Activated CD4-positive, alpha-beta T cell treated with anti-CD3 and anti-CD28 coated beads for 1 hour (primary cell): ENCODE data around the gene RABL6.
A peak's percentile ranks its signal among the peaks of the same experiment; 100 is the strongest.
"Not testable (repeated sequence)": the region's sequence is repeated elsewhere in the genome, so short reads cannot be mapped to it uniquely, and the experiment has no call there.

ENCODE experiments used
- DNase-seq: peaks from one replicate; pipeline ENCODE4 v3.0.0-alpha.2; 2020

RABL6 gene

GRCh38 chr9:136860933-136861873, 53.5 kb downstream of the RABL6 start:
- DNase-seq: no peak

GRCh38 chr9:136861874-136862457, 54.2 kb downstream of the RABL6 start:
- no peak for DNase-seq

- DNase-seq: no peak
Measured at GRCh38 chr9:136862849-136863622, 55.3 kb downstream of the RABL6 start.

- no peak for DNase-seq
Measured at GRCh38 chr9:136863623-136864273, 56.0 kb downstream of the RABL6 start.

- DNase-seq: no peak
Measured at GRCh38 chr9:136865041-136865767, 57.5 kb downstream of the RABL6 start.

- DNase-seq: no peak
Measured at GRCh38 chr9:136865768-136866103, 58.0 kb downstream of the RABL6 start.

GRCh38 chr9:136866898-136867421, 59.2 kb downstream of the RABL6 start:
- DNase-seq: not testable (repeated sequence)

- DNase-seq: no peak
Measured at GRCh38 chr9:136867480-136867879, 59.7 kb downstream of the RABL6 start.

GRCh38 chr9:136867917-136868316, 60.2 kb downstream of the RABL6 start:
- DNase-seq: no peak

GRCh38 chr9:136868644-136869043, 60.9 kb downstream of the RABL6 start:
- DNase-seq: no peak

- not testable (repeated sequence) for DNase-seq
Measured at GRCh38 chr9:136869611-136870010, 61.9 kb downstream of the RABL6 start.

GRCh38 chr9:136875155-136875554, 67.4 kb downstream of the RABL6 start:
- no peak for DNase-seq

- no peak for DNase-seq
Measured at GRCh38 chr9:136876476-136876875, 68.7 kb downstream of the RABL6 start.

- no peak for DNase-seq
Measured at GRCh38 chr9:136880651-136881050, 72.9 kb downstream of the RABL6 start.

GRCh38 chr9:136881691-136882108, 74.0 kb downstream of the RABL6 start:
- DNase-seq: peak; percentile 36

GRCh38 chr9:136882109-136882946, 74.6 kb downstream of the RABL6 start:
- DNase-seq: peak; percentile 92

GRCh38 chr9:136882947-136883283, 75.2 kb downstream of the RABL6 start:
- DNase-seq: not testable (repeated sequence)

- not testable (repeated sequence) for DNase-seq
Measured at GRCh38 chr9:136883670-136884069, 75.9 kb downstream of the RABL6 start.

GRCh38 chr9:136885950-136886578, 78.3 kb downstream of the RABL6 start, which contains the start of gene TRAF2:
Gene TRAF2, plus strand, starts transcription at chr9:136886516. Its CDS starts 12,225 bp downstream, at chr9:136898741.
- peak; percentile 97 for DNase-seq
